Activated naive CD4-positive, alpha-beta T cell treated with Interleukin-2 at 50 U/mL for 16 hours (primary cell): Measurements from ENCODE around the gene BANF1.
"Not testable (repeated sequence)": the region's sequence is repeated elsewhere in the genome, so short reads cannot be mapped to it uniquely, and the experiment has no call there.

Source experiments
- DNase-seq: peaks from one replicate; pipeline ENCODE4 v3.0.0-alpha.2; 2020

The BANF1 gene

DNA sequence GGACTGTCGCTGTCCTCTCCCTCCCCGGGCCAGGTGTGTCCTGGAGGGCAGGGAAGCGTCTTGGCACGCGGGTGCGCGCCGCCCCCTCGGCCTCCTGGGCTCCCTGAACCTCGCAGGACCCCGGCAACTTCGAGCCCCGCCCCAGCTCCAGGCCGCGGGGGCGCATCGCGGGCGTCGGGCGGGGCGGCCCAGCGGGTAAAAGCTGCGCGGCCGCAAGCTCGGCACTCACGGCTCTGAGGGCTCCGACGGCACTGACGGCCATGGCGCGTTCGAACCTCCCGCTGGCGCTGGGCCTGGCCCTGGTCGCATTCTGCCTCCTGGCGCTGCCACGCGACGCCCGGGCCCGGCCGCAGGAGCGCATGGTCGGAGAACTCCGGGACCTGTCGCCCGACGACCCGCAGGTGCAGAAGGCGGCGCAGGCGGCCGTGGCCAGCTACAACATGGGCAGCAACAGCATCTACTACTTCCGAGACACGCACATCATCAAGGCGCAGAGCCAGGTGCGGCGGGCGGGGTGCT is 9.5 kb downstream of the BANF1 start, which contains the start of gene CST6:
CST6 (plus strand) TSS at position 224 of the 519 bp plus-strand sequence; CDS start at position 261, 37 bp downstream.
- no peak for DNase-seq

DNA sequence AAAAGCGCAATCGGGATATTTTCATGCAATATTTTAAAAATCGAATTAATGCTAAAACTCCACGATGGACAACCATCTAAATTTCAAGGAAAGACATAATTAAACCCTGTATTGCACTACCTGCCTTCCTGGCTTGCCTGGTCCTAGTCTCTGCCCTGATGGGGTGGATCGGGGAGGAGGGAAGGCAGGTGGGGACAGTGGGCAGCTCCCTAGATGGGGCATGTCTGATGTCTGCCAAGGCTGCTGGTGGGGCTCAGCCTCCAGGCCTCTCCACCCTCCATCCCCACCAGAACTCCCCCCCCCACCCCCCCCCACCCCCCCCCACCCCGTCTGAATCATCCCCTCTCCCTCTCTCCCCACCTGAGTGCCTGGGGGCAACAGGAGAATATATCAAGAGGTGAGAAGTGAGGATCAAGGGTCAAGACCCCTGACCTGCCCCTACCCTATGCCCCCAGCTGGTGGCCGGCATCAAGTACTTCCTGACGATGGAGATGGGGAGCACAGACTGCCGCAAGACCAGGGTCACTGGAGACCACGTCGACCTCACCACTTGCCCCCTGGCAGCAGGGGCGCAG is 10.2 kb downstream of the BANF1 start:
- DNase-seq, result no peak

DNA sequence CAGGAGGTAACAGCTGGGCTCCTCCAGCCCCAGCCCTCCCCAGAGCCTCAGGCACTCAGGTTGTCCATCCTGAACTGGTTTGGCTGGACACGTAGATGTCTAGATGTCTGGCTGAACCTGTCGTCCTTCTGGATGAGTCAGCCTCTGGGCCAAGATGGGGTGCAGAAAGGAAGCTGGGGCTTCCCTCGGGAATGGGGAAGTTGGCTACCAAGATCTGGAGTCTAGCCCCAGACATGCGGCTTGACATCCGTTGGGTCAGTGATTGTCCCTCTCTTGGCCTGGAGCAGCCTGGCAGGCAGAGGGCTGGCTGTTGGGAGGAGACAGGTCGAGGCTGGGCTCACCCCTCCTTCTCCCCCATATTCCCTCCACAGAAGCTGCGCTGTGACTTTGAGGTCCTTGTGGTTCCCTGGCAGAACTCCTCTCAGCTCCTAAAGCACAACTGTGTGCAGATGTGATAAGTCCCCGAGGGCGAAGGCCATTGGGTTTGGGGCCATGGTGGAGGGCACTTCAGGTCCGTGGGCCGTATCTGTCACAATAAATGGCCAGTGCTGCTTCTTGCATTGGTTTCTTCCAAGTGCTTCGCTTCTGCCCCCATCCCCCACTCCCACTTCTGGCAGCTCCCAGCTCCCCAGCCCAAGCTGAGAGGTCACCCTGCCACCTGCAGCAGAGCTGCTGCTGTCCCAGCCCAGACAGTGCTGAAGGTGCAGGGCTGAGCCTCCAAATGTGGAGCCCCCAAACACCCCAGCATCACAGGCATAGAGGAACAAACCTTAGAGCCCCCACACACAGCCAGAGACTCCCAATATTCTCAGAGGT is 10.9 kb downstream of the BANF1 start:
- DNase-seq, result no peak

DNA sequence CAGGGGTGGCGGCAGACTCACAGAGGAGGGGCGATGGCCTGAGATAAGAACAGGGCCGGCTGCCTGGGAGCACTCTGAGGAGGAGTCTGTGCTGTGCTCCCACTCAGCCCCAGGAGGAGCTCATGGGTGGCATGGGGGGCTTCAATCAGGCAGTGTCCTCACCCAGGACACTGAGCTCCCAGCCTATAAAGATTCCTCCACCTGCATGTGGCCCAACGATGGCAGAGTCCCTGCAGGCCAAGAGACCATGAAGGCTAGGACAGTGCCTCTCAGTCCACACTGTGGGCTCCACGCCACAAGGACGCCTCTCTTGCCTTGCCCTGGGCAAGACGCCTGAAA is 11.4 kb downstream of the BANF1 start:
- no peak for DNase-seq

DNA sequence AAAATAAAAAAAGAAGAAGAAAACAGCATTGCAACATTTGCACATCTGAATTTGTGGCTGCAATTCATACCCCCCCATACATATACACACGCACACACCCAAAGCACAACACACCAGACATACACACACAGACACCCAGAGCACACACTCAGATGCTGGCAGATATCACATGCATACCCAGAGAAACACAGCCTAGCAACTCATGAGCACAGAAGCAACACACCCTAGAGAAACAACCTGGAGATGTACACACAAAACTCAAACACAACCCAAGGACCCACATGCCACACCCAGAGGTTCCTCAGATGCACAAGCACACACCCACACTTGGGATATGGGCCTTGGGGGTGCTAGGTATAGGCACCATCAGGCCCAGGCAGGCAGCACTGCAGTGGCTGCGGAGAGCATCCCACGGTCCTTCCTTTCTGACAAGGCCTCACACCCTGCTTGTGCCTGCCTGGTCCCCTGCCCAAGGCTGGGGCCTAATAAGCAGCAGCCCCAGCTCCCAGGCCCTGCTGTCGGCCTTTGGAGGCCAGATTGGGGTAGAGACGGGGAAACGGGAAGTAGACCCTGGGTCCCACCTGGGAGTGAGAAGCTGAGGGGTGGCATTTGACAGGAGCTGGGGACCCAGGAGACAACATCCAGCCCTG is 12.6 kb downstream of the BANF1 start:
- DNase-seq, result no peak

DNA sequence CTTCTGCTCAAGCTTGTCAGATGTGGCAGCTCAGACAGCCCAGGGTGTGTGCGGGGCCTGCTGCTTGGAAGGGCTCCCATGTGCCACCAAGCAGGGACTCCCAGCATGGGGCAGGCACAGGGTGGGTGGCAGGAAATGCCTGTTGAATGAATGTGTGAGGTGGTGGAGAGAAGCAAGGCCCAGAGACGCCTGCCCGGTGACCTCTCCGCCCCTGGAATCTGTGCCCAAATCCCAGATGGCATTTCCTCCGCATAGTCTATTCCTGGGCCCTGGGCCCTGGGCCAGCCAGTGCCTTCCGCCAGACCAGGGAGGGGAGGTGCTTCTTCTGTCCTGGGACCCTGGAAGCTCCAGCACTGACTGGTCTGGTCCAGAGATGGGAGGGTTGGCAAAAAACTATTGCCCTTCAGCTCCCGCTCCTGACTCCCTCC is 13.2 kb downstream of the BANF1 start:
- no peak for DNase-seq

DNA sequence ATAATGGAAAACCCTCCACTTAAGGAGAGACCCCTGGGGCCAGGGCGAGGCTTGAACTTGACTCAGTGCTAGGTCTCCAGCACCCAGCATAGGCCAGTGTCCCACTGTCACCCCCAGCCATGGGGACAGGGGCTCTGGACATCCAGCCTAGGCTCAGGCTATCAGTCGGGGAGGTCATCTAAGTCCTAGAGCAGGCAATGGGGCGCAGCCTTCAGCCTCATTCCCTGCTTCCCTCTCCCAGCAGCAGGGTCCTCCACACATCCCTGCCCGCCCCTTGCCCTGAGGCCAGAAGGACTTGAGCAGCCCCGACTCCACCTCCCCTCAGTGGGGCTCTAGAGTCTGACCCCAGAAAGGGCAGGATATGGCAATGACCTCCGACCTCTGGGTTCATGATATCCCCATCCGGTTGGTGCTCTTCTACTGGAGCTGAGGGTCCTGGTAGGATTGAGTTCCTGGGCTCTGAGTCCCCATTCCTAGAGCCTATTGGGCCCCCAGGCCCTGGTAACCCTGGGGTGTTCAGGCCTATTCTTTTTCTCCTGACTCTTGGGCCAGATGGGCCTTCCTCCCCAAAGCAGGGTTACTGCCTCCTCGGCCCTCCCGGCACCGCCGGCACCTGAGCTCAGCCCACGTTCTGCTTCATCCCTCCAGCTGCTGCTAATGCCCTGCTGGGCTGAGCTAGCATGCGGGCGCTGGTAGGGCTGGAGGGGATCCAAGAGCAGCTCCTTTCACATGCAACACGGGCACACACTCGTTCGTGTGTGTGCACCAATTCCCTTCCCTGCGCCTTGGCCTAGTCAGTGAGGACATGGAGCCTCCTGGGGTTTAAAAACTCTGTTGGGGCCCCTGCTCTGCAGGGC is 13.9 kb downstream of the BANF1 start:
- DNase-seq, result no peak

DNA sequence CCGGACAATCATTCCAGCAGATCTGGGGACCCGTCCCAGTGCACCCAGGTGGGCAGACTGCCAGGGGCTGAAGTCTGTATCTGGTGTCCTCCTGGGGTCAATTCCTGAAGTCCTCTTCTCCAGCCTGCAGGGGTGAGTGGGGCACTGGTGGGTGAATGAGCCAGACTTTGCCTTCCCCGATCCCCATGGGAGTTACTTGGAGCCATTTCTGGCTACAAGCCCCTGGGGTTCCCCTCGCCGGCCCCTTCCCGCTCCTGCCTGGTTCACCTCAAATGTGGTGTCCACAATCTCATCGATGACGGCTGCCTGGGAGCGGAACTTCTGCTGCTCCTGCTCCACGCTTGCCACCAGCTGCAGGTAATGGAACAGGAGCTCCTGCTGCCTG is 14.5 kb downstream of the BANF1 start:
- DNase-seq, result no peak

DNA sequence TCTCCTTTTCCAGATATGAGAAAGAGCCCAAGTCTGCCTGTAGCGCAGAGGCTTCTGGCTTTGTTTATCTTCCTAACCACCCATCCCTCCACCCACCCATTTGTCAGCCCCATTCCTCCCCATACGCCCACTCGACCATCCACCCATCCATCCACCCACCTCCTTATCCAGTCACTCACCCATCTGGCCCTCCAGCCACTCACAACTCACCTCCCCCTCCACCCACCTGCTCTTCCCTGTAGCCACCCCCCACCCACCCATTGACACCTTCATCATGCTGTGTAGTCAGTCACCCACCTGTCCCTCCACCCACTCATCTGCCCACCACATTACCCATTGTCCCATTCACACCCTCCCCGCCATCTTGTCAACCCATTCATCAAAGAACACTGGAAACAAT is 15.0 kb downstream of the BANF1 start:
- DNase-seq, result peak; percentile 27

DNA sequence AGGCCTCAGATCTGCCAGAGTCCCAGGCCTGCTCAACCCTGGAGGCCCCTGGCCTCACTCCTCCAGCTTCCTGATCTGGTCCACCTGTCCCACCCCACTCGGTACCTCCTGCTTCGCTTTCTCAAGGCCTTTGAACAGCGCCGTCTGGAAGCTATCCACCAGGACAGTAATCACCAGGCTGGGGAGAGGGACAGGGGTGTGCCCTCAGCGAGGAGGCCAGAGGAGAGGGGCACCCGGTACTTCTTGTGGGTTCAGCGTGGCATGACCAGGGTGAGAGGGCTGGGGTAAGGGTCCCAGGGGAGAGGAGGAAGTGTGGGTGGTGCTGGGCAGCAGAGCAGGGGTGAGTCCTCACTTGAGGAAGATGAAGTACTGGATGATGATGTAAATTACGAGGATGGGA is 17.9 kb downstream of the BANF1 start:
- no peak for DNase-seq

DNA sequence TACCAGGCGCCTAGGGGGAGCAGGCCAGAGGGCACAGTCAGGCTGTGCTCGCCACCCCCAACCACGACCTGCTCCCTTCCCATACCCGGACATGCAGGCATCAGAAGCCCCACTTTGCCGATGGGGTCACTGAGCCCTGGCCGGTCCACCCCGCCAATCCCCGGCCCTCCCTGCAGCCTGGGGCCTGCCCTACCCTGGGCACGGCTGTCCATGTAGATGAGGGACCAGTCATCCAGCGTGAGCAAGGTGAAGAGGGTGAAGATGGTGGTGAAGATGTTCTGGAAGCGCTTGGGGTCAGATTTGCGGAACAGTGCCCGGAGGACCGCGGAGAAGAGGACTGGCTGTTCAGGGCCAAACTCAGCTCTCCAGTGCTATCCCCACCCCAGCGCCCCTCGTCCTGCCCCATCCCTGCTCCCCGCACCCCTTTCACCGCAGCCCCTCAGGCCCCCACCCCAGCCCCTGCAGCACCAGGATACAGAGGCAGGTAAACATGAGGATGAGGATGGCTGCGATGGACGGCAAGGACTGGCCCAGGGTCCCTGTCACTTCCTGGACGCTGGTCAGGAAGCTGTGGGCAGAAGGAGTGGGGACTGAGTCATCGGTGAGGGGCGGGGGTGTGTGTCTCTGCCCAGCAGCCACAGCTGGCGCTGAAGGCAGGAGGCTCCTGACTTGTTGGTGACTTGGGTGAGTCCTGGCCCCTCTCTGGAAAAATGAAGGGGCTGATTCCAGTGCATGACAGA is 18.5 kb downstream of the BANF1 start:
- DNase-seq, result peak; percentile 22

DNA sequence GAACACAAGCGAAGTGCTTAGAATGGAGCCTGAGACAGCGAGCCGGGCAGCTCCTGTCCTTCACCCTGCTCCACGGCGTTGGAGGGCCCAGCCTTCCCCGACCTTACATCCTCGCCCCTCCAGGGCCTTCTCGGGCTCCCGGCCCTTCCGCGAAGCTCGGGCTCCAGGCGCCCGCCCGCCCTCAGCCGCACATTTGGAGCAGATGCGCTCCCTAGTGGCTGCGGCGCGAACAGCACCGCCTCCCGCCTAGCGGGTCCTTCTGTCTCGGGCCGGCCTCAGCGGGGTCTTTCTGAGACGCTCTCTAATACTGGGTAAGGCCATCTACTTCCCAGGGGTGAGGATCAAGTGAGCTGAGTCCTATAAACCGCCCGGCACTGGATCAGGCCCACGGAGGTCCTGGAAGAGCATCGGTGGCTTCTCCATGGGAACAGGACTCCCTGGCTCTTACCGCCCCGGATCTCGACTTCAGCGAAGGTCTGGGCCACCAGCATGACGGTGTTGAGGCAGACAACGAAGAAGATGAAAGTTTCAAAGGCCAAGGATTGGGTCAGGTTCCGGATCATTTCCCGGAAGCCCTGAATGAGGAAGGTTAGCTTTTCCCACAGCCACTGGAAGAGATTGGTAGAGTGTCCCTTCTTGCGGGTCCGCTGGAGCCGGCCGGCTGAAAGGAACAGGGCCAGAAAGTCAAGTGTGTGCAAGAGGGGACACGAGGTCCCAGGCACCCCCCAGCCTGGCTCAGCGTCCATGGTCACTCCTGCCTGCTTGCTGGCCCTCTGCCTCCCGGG is 20.3 kb downstream of the BANF1 start:
- peak; percentile 83 for DNase-seq

DNA sequence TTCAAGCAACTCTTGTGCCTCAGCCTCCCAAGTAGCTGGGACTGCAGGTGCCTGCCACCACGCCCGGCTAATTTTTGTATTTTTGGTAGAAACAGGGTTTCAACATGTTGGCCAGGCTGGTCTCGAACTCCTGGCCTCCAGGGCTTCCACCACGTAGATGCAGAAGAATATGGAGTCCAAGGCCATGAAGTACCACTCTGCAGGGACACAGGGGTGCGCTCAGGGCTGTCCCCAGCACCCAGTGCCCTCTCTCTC is 20.8 kb downstream of the BANF1 start:
- not testable (repeated sequence) for DNase-seq

DNA sequence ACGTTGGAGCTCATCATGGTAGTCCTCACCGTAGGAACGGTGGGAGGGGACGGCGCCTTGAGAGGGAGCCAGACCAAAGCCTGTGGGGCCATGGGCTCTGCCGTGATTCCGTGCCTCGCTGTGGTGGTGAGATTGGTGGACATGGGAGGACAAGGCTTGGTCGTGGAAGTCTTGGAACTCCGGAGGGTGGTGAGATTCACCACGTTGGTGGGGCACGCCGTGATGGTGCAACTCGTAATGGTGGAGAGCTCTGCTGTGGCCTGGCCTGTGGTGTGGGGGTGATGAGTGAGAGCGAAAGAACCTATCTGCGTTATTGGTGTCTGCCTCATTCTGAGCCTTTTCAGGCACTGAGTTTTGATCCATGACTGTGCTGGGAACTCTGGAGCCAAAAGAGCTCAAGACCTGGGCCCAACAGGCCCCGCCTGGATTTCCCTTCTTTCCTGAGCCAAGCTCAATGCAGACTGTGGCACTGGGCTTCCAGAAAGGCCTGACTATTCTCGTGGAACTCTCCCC is 23.8 kb downstream of the BANF1 start, which contains the start of gene CATSPER1:
CATSPER1 (minus strand) TSS at position 463 of the 513 bp plus-strand sequence; CDS start at position 363, 100 bp downstream.
- DNase-seq, result no peak

DNA sequence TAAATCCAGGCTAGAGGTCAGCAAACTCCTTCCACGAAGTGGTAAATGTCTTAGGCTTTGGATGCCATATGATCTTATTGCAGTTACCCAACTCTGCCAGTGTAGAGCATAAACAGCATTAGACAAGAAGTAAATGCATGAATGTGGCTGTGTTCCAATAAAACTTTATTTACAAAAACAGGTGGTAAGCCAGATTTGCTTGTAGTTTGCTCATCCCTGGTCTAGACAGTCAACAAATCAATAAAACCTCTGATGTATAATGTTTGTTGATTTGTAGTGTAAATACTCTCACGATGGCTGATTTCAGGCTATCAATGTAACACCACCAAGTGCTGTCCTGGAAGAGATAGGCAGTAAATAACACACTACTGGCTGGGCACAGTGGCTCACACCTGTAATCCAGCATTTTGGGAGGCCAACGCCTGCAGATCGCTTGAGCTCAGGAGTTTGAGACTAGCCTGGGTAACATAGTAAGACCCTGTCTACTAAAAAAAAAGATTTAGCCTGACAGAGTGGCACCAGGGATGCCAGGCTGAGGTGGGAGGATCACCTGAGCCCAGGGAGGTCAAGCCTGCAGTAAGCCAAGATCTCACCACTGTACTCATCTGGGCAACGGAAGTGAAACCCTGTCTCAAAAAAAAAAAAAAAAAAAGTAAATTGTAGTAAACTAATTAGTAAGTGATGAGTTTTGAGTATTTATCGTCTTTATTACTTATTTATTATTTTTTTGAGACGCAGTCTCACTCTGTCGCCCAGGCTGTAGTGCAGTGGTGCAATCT is 30.8 kb downstream of the BANF1 start:
- no peak for DNase-seq

DNA sequence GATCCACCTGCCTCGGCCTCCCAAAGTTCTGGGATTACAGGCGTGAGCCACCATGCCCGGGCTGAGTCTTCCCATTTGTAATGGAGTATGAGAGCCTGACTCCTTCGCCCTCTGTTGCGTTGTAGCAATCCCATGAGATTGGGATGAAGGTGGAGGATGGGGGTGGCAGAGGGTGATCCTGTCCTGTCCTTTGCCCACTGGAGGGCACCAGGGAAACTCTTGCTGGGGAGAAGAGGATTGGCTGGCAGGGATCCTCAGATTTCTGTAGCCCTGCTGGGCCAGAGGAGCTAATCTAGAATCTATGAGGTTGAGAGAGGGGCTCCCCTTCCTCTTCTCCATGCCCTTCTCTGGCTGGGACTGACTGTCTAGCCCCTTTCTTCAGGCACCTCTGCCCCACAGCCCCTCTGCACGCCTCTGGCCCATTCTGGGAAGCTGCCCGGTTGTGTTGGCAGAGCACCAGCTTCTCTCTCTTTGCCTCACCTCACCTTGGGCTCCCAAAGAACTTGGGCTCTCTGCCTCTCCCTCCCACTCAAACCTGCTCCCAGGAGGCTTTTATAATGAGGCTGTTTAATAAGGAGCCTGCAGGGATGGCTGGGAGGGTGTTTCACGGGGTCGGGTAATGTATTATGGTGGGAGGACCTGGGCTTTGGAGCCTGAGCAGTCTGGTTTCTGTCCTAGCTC is 33.5 kb downstream of the BANF1 start:
- DNase-seq, result no peak

DNA sequence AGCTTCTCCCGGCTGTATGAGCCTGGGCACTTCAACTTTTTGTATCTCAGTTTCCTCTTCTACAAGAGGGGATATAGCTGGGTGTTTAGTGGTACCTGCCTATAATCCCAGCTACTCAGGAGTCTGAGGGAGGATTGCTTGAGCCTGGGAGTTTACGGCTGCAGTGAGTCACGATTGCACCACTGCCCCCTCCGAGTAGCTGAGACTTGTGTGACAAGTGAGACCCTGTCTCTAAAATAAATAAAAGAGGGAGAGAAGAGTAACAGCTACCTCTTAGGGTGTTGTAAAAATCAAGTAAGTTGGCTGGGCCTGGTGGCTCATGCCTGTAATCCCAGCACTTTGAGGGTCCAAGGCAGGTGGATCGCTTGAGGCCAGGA is 34.0 kb downstream of the BANF1 start:
- no peak for DNase-seq

DNA sequence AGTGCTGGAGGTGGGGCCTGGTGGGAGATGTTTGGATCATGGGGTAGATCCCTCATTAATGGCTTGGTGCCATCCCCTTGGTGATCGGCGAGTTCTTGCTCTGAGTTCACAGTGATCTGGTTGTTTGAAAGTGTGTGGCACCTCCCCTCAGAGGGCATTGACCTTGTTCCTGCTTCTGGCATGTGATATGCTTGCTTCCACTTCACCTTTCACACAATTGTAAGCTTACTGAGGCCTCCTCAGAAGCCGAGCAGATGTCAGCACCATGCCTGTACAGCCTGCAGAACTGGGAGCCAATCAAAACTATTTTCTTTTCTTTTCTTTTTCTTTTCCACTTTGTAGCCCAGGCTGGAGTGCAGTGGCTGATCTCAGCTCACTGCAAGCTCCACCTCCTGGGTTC is 35.0 kb downstream of the BANF1 start:
- DNase-seq, result no peak

DNA sequence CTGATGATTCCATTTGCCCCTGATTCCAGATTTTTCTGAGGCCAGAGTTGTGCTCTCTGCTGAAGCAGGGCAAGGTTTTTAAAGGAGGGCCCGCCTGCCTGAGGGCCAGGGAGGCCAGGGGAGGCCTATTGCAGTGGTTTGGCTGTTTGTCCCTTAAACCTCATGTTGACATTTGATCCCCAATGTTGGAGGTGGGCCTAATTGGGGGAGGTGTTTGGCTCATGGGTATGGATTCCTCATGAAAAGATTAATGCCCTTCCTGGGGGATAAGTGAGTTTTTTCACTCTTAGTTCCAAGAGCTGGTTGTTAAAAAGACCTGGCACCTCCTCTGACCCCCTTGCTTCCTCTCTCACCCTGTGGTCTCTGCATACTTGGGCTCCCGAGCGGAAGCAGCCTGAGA is 37.5 kb downstream of the BANF1 start:
- DNase-seq, result no peak
